HEK293 (cell line): ENCODE measurements around the gene XPOT.

Source experiments
- CTCF ChIA-PET: fragments of 350-600 bp; formaldehyde crosslinking; extraction: SDS; loops from one replicate; lab custom pipeline; 2021; ENCODE audit warnings: antibody characterized with exemption; lab: Yijun Ruan, JAX
- POLR2A ChIA-PET: fragments of 300-600 bp; formaldehyde crosslinking; extraction: SDS; loops from one replicate; lab custom pipeline; 2020; ENCODE audit warnings: antibody characterized with exemption, inconsistent platforms; lab: Yijun Ruan, JAX
- H3K27ac ChIP-seq: fragments of 200-500 bp; sonication (Bioruptor generic); 2 replicates; pipeline ENCODE4 v1.5.1; 2014; ENCODE audit warnings: low read depth, low read length, control low read depth, inconsistent platforms; ENCODE audit errors: extremely low read depth
- H3K36me3 ChIP-seq, 2 experiments: fragments of 200-500 bp in 1 of 2; sonication (Bioruptor generic) in 1 of 2; 1 replicate in 1 of 2; 2 replicates in 1 of 2; pipeline ENCODE4 v1.5.1; 2014 to 2017; ENCODE audit warnings: inconsistent platforms in 2 of 2, low read length in 2 of 2; ENCODE audit not compliant: control insufficient read depth in 2 of 2, insufficient read depth in 1 of 2
- H3K4me1 ChIP-seq: fragments of 200-500 bp; sonication (Bioruptor generic); 2 replicates; pipeline ENCODE4 v1.5.1; 2014; ENCODE audit warnings: mild to moderate bottlenecking, low read length, inconsistent platforms; ENCODE audit not compliant: control insufficient read depth, insufficient read depth
- H3K4me3 ChIP-seq: 2 replicates; pipeline ENCODE4 v1.5.1; 2011; ENCODE audit warnings: low read depth, mild to moderate bottlenecking, control low read depth, low read length, moderate library complexity
- H3K9me3 ChIP-seq: fragments of 200-500 bp; sonication (Bioruptor generic); 2 replicates; pipeline ENCODE4 v1.5.1; 2014; ENCODE audit warnings: low read depth, low read length, inconsistent platforms; ENCODE audit not compliant: control insufficient read depth, insufficient read depth
- BCL11B ChIP-seq: fragments of 450-650 bp; formaldehyde crosslinking; IDR thresholded peaks from 2 replicates; pipeline ENCODE4 v1.5.1; 2016; ENCODE audit warnings: low read depth, missing biosample characterization, missing genetic modification characterization
- IKZF3 ChIP-seq: fragments of 450-650 bp; IDR thresholded peaks from 2 replicates; pipeline ENCODE4 v1.5.0; 2018; ENCODE audit warnings: missing biosample characterization, mild to moderate bottlenecking, missing genetic modification characterization, moderate library complexity
- KLF1 ChIP-seq: fragments of 450-650 bp; formaldehyde crosslinking; IDR thresholded peaks from 2 replicates; pipeline ENCODE4 v1.5.1; 2016; ENCODE audit warnings: missing biosample characterization, missing genetic modification characterization
- KLF16 ChIP-seq: fragments of 450-650 bp; formaldehyde crosslinking; IDR thresholded peaks from 2 replicates; pipeline ENCODE4 v1.5.1; 2017; ENCODE audit warnings: missing biosample characterization, missing genetic modification characterization
- ZBTB21 ChIP-seq: fragments of 450-650 bp; formaldehyde crosslinking; IDR thresholded peaks from 2 replicates; pipeline ENCODE4 v1.5.1; 2017; ENCODE audit warnings: missing biosample characterization, missing genetic modification characterization
- ZFP69B ChIP-seq: fragments of 450-650 bp; formaldehyde crosslinking; IDR thresholded peaks from 2 replicates; pipeline ENCODE4 v1.5.1; 2016; ENCODE audit warnings: missing biosample characterization, missing genetic modification characterization
- ZNF132 ChIP-seq: fragments of 450-650 bp; formaldehyde crosslinking; IDR thresholded peaks from 2 replicates; pipeline ENCODE4 v1.5.1; 2017; ENCODE audit warnings: missing biosample characterization, missing genetic modification characterization, borderline replicate concordance
- ZNF157 ChIP-seq: fragments of 450-650 bp; formaldehyde crosslinking; IDR thresholded peaks from 2 replicates; pipeline ENCODE4 v1.5.1; 2016; ENCODE audit warnings: missing biosample characterization, missing genetic modification characterization
- ZNF248 ChIP-seq: fragments of 450-650 bp; formaldehyde crosslinking; IDR thresholded peaks from 2 replicates; pipeline ENCODE4 v1.5.1; 2017; ENCODE audit warnings: missing biosample characterization, missing genetic modification characterization
- ZNF266 ChIP-seq: fragments of 450-650 bp; formaldehyde crosslinking; IDR thresholded peaks from 2 replicates; pipeline ENCODE4 v1.5.1; 2016; ENCODE audit warnings: missing biosample characterization, missing genetic modification characterization, low read depth
- ZNF302 ChIP-seq: fragments of 450-650 bp; formaldehyde crosslinking; IDR thresholded peaks from 2 replicates; pipeline ENCODE4 v1.5.1; 2016; ENCODE audit warnings: missing biosample characterization, missing genetic modification characterization, low read depth
- ZNF341 ChIP-seq: fragments of 450-650 bp; formaldehyde crosslinking; IDR thresholded peaks from 2 replicates; pipeline ENCODE4; 2016; ENCODE audit warnings: low read depth, missing biosample characterization, missing genetic modification characterization
- ZNF37A ChIP-seq: fragments of 450-650 bp; IDR thresholded peaks from 2 replicates; pipeline ENCODE4 v1.5.1; 2018; ENCODE audit warnings: missing biosample characterization, missing genetic modification characterization
- ZNF404 ChIP-seq: fragments of 450-650 bp; formaldehyde crosslinking; IDR thresholded peaks from 2 replicates; pipeline ENCODE4 v1.5.1; 2017; ENCODE audit warnings: missing biosample characterization, missing genetic modification characterization
- ZNF548 ChIP-seq: fragments of 450-650 bp; formaldehyde crosslinking; IDR thresholded peaks from 2 replicates; pipeline ENCODE4 v1.5.1; 2016; ENCODE audit warnings: missing biosample characterization, missing genetic modification characterization
- ZNF596 ChIP-seq: fragments of 450-650 bp; IDR thresholded peaks from 2 replicates; pipeline ENCODE4 v1.5.0; 2018; ENCODE audit warnings: missing biosample characterization, mild to moderate bottlenecking, missing genetic modification characterization, moderate library complexity
- ZNF600 ChIP-seq: fragments of 450-650 bp; formaldehyde crosslinking; IDR thresholded peaks from 2 replicates; pipeline ENCODE4 v1.5.1; 2016; ENCODE audit warnings: missing biosample characterization, missing genetic modification characterization
- ZNF76 ChIP-seq: fragments of 450-650 bp; formaldehyde crosslinking; IDR thresholded peaks from 2 replicates; pipeline ENCODE4; 2016; ENCODE audit warnings: low read depth, missing biosample characterization, missing genetic modification characterization, borderline replicate concordance
- ZNF843 ChIP-seq: fragments of 450-650 bp; formaldehyde crosslinking; IDR thresholded peaks from 2 replicates; pipeline ENCODE4 v1.5.1; 2016; ENCODE audit warnings: missing biosample characterization, missing genetic modification characterization
- TF ChIP-seq, protein P1 (sequence below): fragments of 450-650 bp; formaldehyde crosslinking; IDR thresholded peaks from 2 replicates; pipeline ENCODE4 v1.5.1; 2017; ENCODE audit warnings: missing biosample characterization, missing genetic modification characterization
- TF ChIP-seq, protein P2 (sequence below): sonication (generic); formaldehyde crosslinking; IDR thresholded peaks from 2 replicates; pipeline ENCODE4 v1.8.1; 2022; ENCODE audit warnings: mild to moderate bottlenecking, moderate library complexity, missing genetic modification reagents
- TF ChIP-seq, protein P3 (sequence below): fragments of 450-650 bp; formaldehyde crosslinking; IDR thresholded peaks from 2 replicates; pipeline ENCODE4 v1.5.1; 2016; ENCODE audit warnings: missing biosample characterization, missing genetic modification characterization, borderline replicate concordance
- TF ChIP-seq, protein P4 (sequence below): fragments of 450-650 bp; formaldehyde crosslinking; IDR thresholded peaks from 2 replicates; pipeline ENCODE4 v1.5.1; 2017; ENCODE audit warnings: missing biosample characterization, missing genetic modification characterization
- TF ChIP-seq, protein P5 (sequence below): fragments of 450-650 bp; formaldehyde crosslinking; IDR thresholded peaks from 2 replicates; pipeline ENCODE4 v1.5.1; 2016; ENCODE audit warnings: missing biosample characterization, missing genetic modification characterization

The XPOT gene

DNA sequence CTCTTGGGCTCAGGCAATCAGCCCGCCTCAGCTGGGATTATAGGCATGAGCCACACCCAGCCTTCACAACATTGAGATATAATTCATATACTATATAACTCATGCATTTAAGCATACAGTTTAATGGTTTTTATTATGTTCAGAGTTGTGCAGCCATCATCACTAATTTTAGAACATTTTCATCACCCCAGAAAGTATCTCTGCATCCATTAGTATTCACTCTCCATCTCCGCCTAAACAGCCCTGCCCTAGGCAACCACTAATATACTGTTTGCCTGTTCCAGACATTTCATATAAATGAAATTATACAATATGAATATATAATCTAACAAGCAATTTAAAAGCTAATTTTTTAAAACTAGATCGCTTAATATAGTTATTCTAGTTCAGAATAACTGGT is 82.5 kb downstream of the XPOT start (continued):
- TF ChIP-seq, protein P1, sequence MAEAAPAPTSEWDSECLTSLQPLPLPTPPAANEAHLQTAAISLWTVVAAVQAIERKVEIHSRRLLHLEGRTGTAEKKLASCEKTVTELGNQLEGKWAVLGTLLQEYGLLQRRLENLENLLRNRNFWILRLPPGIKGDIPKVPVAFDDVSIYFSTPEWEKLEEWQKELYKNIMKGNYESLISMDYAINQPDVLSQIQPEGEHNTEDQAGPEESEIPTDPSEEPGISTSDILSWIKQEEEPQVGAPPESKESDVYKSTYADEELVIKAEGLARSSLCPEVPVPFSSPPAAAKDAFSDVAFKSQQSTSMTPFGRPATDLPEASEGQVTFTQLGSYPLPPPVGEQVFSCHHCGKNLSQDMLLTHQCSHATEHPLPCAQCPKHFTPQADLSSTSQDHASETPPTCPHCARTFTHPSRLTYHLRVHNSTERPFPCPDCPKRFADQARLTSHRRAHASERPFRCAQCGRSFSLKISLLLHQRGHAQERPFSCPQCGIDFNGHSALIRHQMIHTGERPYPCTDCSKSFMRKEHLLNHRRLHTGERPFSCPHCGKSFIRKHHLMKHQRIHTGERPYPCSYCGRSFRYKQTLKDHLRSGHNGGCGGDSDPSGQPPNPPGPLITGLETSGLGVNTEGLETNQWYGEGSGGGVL (tag by site-specific recombination): no peak
- TF ChIP-seq ZNF132 (tag by site-specific recombination) (no peak), ZNF404 (tag by site-specific recombination) (no peak), ZNF596 (no peak)
- TF ChIP-seq, protein P2, sequence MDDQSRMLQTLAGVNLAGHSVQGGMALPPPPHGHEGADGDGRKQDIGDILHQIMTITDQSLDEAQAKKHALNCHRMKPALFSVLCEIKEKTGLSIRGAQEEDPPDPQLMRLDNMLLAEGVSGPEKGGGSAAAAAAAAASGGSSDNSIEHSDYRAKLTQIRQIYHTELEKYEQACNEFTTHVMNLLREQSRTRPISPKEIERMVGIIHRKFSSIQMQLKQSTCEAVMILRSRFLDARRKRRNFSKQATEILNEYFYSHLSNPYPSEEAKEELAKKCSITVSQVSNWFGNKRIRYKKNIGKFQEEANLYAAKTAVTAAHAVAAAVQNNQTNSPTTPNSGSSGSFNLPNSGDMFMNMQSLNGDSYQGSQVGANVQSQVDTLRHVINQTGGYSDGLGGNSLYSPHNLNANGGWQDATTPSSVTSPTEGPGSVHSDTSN (CRISPR knock-in tag): no peak
- TF ChIP-seq, protein P3, sequence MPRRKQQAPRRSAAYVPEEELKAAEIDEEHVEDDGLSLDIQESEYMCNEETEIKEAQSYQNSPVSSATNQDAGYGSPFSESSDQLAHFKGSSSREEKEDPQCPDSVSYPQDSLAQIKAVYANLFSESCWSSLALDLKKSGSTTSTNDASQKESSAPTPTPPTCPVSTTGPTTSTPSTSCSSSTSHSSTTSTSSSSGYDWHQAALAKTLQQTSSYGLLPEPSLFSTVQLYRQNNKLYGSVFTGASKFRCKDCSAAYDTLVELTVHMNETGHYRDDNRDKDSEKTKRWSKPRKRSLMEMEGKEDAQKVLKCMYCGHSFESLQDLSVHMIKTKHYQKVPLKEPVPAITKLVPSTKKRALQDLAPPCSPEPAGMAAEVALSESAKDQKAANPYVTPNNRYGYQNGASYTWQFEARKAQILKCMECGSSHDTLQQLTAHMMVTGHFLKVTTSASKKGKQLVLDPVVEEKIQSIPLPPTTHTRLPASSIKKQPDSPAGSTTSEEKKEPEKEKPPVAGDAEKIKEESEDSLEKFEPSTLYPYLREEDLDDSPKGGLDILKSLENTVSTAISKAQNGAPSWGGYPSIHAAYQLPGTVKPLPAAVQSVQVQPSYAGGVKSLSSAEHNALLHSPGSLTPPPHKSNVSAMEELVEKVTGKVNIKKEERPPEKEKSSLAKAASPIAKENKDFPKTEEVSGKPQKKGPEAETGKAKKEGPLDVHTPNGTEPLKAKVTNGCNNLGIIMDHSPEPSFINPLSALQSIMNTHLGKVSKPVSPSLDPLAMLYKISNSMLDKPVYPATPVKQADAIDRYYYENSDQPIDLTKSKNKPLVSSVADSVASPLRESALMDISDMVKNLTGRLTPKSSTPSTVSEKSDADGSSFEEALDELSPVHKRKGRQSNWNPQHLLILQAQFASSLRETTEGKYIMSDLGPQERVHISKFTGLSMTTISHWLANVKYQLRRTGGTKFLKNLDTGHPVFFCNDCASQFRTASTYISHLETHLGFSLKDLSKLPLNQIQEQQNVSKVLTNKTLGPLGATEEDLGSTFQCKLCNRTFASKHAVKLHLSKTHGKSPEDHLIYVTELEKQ: no peak

DNA sequence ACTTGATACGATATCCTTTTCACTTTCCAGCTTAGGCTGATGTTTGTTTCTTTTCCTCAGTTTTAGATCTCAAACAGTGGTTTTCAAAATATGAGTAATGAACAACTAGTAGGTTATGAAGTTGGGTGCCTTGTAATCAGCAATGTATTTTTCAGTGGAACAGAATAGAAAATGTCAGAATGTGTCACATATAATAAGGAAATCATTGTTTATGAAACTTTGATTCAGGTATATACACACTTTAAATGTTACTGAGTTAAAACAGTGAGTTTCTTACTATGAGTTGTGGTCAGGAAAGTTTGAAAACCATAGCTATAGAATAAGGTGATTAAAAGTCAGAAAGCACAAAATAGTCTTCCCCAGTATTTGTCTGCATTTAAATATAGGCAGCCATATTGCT is 87.5 kb downstream of the XPOT start:
- CTCF ChIA-PET: no interaction called here
- POLR2A ChIA-PET: no interaction called here
- Histone ChIP-seq H3K9me3 (no peaks in the 10 kb centered on the region), H3K27ac (no peak overlapping the region), H3K4me1 (no peaks in the 10 kb centered on the region), H3K36me3 (peaks cover 78 to 84% of the 10 kb centered on the region in 2 experiments), H3K4me3 (no peak overlapping the region)
- TF ChIP-seq KLF16 (tag by site-specific recombination): no peak

DNA sequence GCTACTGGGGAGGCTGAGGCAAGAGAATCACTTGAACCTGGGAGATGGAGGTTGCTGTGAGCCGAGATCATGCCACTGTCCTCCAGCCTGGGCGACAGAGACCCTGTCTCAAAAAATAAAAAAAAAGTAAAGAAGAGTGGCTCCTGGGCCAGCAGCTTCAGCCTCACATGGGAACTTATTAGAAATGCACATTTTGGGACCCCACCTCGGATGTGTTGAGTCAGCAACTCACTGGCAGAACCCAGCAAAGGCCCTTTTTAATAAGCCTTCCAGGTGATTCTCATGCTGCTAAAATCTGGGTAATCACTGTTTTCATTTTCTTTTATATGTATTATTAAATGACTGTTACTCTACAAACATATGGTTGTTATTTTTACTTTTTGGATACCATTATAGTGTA is 89.3 kb downstream of the XPOT start:
- no peaks in the 10 kb centered on the region for H3K4me1 ChIP-seq
- POLR2A ChIA-PET: no interaction called here
- no peak overlapping the region for H3K4me3 ChIP-seq
- peaks cover 80 to 88% of the 10 kb centered on the region in 2 experiments for H3K36me3 ChIP-seq
- no peaks in the 10 kb centered on the region for H3K9me3 ChIP-seq
- no peak overlapping the region for H3K27ac ChIP-seq
- CTCF ChIA-PET: no interaction called here
- TF ChIP-seq ZNF341 (tag by site-specific recombination): no peak
- TF ChIP-seq ZNF266: no peak
- no peak for TF ChIP-seq ZNF600 (tag by site-specific recombination)
- no peak for TF ChIP-seq ZNF843
- no peak for TF ChIP-seq ZNF248
- TF ChIP-seq ZFP69B (tag by site-specific recombination): no peak
- TF ChIP-seq ZBTB21 (tag by site-specific recombination): no peak
- no peak for TF ChIP-seq BCL11B (tag by site-specific recombination)
- no peak for TF ChIP-seq ZNF302 (tag by site-specific recombination)
- TF ChIP-seq ZNF76: no peak
- no peak for TF ChIP-seq KLF1 (tag by site-specific recombination)
- TF ChIP-seq, protein P4, sequence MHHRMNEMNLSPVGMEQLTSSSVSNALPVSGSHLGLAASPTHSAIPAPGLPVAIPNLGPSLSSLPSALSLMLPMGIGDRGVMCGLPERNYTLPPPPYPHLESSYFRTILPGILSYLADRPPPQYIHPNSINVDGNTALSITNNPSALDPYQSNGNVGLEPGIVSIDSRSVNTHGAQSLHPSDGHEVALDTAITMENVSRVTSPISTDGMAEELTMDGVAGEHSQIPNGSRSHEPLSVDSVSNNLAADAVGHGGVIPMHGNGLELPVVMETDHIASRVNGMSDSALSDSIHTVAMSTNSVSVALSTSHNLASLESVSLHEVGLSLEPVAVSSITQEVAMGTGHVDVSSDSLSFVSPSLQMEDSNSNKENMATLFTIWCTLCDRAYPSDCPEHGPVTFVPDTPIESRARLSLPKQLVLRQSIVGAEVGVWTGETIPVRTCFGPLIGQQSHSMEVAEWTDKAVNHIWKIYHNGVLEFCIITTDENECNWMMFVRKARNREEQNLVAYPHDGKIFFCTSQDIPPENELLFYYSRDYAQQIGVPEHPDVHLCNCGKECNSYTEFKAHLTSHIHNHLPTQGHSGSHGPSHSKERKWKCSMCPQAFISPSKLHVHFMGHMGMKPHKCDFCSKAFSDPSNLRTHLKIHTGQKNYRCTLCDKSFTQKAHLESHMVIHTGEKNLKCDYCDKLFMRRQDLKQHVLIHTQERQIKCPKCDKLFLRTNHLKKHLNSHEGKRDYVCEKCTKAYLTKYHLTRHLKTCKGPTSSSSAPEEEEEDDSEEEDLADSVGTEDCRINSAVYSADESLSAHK (tag by site-specific recombination): no peak
- TF ChIP-seq, protein P5, sequence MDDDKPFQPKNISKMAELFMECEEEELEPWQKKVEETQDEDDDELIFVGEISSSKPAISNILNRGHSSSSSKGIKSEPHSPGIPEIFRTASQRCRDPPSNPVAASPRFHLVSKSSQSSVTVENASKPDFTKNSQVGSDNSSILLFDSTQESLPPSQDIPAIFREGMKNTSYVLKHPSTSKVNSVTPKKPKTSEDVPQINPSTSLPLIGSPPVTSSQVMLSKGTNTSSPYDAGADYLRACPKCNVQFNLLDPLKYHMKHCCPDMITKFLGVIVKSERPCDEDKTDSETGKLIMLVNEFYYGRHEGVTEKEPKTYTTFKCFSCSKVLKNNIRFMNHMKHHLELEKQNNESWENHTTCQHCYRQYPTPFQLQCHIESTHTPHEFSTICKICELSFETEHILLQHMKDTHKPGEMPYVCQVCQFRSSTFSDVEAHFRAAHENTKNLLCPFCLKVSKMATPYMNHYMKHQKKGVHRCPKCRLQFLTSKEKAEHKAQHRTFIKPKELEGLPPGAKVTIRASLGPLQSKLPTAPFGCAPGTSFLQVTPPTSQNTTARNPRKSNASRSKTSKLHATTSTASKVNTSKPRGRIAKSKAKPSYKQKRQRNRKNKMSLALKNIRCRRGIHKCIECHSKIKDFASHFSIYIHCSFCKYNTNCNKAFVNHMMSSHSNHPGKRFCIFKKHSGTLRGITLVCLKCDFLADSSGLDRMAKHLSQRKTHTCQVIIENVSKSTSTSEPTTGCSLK (tag by site-specific recombination): no peak
- TF ChIP-seq IKZF3 (tag by site-specific recombination): no peak
- no peak for TF ChIP-seq ZNF37A (tag by site-specific recombination)
- no peak for TF ChIP-seq ZNF157 (tag by site-specific recombination)
- TF ChIP-seq ZNF548 (tag by site-specific recombination): no peak
